Fibroblast of lung (primary cell): ENCODE data around the gene HCN3. TPM values are rescaled to one million over a fixed set of nuclear protein-coding genes. Genes with fewer than 3 reads are reported as not detected.

Experiments
- DNase-seq, 2 donors: peaks; one replicate each; pipeline versions ENCODE4 v3.0.0 to v3.0.0-alpha.2; 2010; ENCODE audit warnings: low read depth in 2 of 2
- H2AFZ ChIP-seq: 2 replicates; pipeline ENCODE4 v1.5.1; 2012; ENCODE audit warnings: low read length, control low read depth, inconsistent platforms
- H3K27ac ChIP-seq: 2 replicates; pipeline ENCODE4 v1.5.1; 2011; ENCODE audit warnings: low read length, control low read depth; ENCODE audit not compliant: insufficient read depth
- H3K27me3 ChIP-seq: 2 replicates; pipeline ENCODE4 v1.5.1; 2011; ENCODE audit warnings: mild to moderate bottlenecking, low read length; ENCODE audit not compliant: control insufficient read depth, insufficient read depth
- H3K36me3 ChIP-seq: 2 replicates; pipeline ENCODE4 v1.5.1; 2011; ENCODE audit warnings: low read length; ENCODE audit not compliant: control insufficient read depth, insufficient read depth
- H3K4me1 ChIP-seq: 2 replicates; pipeline ENCODE4 v1.5.1; 2011; ENCODE audit warnings: low read length; ENCODE audit not compliant: control insufficient read depth, insufficient read depth; ENCODE audit errors: extremely low read depth
- H3K4me2 ChIP-seq: 2 replicates; pipeline ENCODE4 v1.5.1; 2011; ENCODE audit warnings: low read length, control low read depth; ENCODE audit not compliant: insufficient read depth; ENCODE audit errors: extremely low read depth
- H3K4me3 ChIP-seq, 4 experiments: fragments of 200-600 bp in 1 of 4; sonication (generic) in 1 of 4; replicated peaks in 1 of 4; 2 replicates each; pipeline ENCODE4 v1.5.1; 2011 to 2016; ENCODE audit warnings: low read length in 4 of 4, low read depth in 3 of 4, mild to moderate bottlenecking in 3 of 4, control low read depth in 2 of 4, inconsistent platforms in 1 of 4, mixed read lengths in 1 of 4; ENCODE audit not compliant: insufficient read depth in 1 of 4; ENCODE audit errors: control extremely low read depth in 1 of 4
- H3K79me2 ChIP-seq: 2 replicates; pipeline ENCODE4 v1.5.1; 2012; ENCODE audit warnings: mild to moderate bottlenecking, low read length, inconsistent platforms; ENCODE audit not compliant: control insufficient read depth, insufficient read depth
- H3K9ac ChIP-seq: 2 replicates; pipeline ENCODE4 v1.5.1; 2011; ENCODE audit warnings: mild to moderate bottlenecking, low read length, control low read depth; ENCODE audit not compliant: insufficient read depth
- H3K9me3 ChIP-seq: 2 replicates; pipeline ENCODE4 v1.5.1; 2012; ENCODE audit warnings: low read depth, low read length; ENCODE audit not compliant: control insufficient read depth, insufficient read depth
- H4K20me1 ChIP-seq: 2 replicates; pipeline ENCODE4 v1.5.1; 2011; ENCODE audit warnings: low read length; ENCODE audit not compliant: control insufficient read depth, insufficient read depth; ENCODE audit errors: extremely low read depth
- EZH2 ChIP-seq: IDR thresholded peaks from 2 replicates; pipeline ENCODE4 v1.5.1; 2012; ENCODE audit warnings: low read length, control low read depth, mild to moderate bottlenecking; ENCODE audit errors: missing control alignments
- polyA plus RNA-seq, 2 donors: library from polyadenylated mRNA; depleted of rRNA in 1 of 2; stranded (reverse) in 1 of 2; unstranded in 1 of 2; fragments of >200 nt; gene quantifications; 2 replicates each; pipeline ENCODE4 v1.2.1, GENCODE V29; 2011 to 2012; ENCODE audit warnings: missing spikeins in 1 of 2
- total RNA-seq: library from RNA; depleted of rRNA; stranded (reverse); fragments of >200 nt; gene quantifications from 2 replicates; pipeline ENCODE4 v1.2.1, GENCODE V29; 2014
- TF ChIP-seq, protein P1 (sequence below), 2 donors: IDR thresholded peaks in 1 of 2; conservative IDR thresholded peaks in 1 of 2; 1 replicate in 1 of 2; 2 replicates in 1 of 2; pipeline ENCODE4 v1.5.1; 2011 to 2012; ENCODE audit warnings: low read length in 2 of 2, control low read depth in 1 of 2, inconsistent platforms in 1 of 2, low read depth in 1 of 2, mild to moderate bottlenecking in 1 of 2

Gene HCN3
- total and polyA plus RNA-seq, 2 donors (not counting 1 experiment from before 2014, with no cell fraction given): 0.86 to 0.99 TPM

DNA sequence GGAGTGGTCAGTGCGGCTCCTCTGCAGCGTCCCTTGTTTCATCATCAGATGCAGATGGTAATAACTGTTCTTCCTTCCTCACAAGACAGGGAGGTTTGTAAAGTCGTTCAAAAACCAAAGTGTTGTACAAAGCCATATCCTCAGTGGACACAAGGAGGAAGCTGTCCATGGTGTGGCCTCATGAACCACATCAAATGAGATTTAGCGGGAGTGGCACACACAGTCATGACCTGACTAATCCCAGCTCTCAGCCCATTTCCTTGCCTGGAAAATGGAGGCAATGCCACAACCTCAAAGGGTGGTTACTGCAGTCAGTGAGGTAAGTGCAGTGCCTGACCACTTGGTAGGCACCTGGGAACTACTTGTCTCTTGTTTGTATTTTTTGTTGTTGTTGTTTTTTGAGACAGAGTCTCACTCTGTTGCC lies 35.4 kb upstream of the HCN3 start:
- H3K79me2 ChIP-seq: peaks cover 6% of the 10 kb centered on the region
- H3K4me1 ChIP-seq: peaks cover 16% of the 10 kb centered on the region
- no peak overlapping the region for H2AFZ ChIP-seq
- H3K9ac ChIP-seq: no peak overlapping the region
- H4K20me1 ChIP-seq: no peaks in the 10 kb centered on the region
- no peak overlapping the region for H3K27ac ChIP-seq
- no peaks in the 10 kb centered on the region for H3K27me3 ChIP-seq
- no peak overlapping the region for H3K4me3 ChIP-seq
- peaks cover 2% of the 10 kb centered on the region for H3K36me3 ChIP-seq
- H3K4me2 ChIP-seq: no peak overlapping the region
- no peaks in the 10 kb centered on the region for H3K9me3 ChIP-seq
- TF ChIP-seq, protein P1, sequence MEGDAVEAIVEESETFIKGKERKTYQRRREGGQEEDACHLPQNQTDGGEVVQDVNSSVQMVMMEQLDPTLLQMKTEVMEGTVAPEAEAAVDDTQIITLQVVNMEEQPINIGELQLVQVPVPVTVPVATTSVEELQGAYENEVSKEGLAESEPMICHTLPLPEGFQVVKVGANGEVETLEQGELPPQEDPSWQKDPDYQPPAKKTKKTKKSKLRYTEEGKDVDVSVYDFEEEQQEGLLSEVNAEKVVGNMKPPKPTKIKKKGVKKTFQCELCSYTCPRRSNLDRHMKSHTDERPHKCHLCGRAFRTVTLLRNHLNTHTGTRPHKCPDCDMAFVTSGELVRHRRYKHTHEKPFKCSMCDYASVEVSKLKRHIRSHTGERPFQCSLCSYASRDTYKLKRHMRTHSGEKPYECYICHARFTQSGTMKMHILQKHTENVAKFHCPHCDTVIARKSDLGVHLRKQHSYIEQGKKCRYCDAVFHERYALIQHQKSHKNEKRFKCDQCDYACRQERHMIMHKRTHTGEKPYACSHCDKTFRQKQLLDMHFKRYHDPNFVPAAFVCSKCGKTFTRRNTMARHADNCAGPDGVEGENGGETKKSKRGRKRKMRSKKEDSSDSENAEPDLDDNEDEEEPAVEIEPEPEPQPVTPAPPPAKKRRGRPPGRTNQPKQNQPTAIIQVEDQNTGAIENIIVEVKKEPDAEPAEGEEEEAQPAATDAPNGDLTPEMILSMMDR (conservative IDR thresholded peaks at IDR 0.05 in 1 of 2, IDR thresholded peaks at IDR 0.05 in 1 of 2; ENCODE audit: low read depth in 1 of 2, low read length in 2 of 2): no peak
- TF ChIP-seq EZH2: no peak
- DNase-seq: no peak

DNA sequence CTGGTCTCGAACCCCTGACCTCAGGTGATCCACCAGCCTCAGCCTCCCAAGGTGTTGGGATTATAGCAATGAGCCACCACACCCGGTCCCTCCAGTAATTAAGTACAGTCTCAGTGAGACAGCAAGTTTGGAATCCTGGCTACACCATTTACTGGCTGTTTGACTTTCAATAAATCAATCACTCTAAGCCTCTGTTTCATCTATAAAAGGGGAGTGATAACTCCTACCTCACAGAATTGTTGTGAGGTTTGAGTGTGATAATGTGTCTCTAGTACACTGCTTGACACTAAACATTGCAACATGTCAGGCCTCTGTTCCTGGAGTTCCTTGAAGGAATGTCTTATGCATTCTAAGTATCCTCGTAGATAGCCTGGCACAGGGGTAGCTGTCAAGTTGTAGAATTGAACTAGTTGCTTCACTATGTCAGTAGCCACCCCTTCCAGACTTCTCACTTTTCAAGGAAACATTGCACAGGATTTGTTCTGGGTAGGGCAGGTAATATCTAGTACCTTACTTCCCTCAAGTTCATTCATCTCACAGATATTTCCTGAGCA lies 34.4 kb upstream of the HCN3 start:
- no peak overlapping the region for H2AFZ ChIP-seq
- H3K4me3 ChIP-seq: peak overlapping the region; percentile 65 to 72 (median 68)
- peaks cover 16% of the 10 kb centered on the region for H3K4me1 ChIP-seq
- H3K9me3 ChIP-seq: no peaks in the 10 kb centered on the region
- H3K79me2 ChIP-seq: peaks cover 6% of the 10 kb centered on the region
- peaks cover 7% of the 10 kb centered on the region for H3K36me3 ChIP-seq
- DNase-seq: no peak
- H3K9ac ChIP-seq: no peak overlapping the region
- H3K4me2 ChIP-seq: peak overlapping the region; percentile 84
- no peak overlapping the region for H3K27ac ChIP-seq
- H3K27me3 ChIP-seq: no peaks in the 10 kb centered on the region
- no peaks in the 10 kb centered on the region for H4K20me1 ChIP-seq
- TF ChIP-seq EZH2: no peak
- TF ChIP-seq, protein P1 (conservative IDR thresholded peaks at IDR 0.05 in 1 of 2, IDR thresholded peaks at IDR 0.05 in 1 of 2; ENCODE audit: low read depth in 1 of 2, low read length in 2 of 2): no peak

DNA sequence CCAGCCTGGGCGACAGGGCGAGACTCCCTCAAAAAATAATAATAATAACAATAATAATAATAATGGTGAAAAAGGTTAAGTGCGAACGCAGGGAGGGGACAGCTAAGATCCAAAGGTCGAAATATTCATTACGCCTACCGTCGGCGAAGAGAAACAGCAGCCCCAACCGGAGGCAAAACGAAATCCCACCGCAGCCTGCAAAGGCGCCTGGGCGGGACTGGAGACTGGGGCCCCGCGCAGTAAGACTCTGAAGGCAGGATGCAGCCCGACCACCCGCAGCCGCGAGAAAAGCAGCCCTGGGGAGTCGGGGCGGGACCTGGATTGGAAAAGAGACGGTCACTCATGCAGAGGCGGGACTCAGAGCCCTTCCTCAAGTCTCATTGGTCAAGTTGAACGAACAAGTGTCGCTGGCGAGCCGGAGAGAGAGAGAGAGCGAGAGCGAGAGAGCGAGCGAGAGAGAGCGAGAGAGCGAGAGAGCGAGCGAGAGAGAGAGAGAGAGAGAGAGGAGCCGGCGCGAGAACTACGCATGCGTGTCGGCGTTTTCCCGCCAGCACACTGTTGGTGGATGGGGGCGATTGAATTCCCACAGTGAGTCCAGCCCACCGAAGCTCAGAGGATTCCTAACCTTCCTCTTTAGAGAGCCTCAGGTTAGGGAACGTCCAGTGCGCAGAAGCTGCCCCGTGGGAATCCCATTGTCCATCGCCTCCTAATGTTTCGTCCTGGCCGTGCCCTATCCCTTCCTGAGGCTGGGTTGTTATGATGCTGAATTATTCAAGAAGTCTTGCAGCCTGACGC lies 32.7 kb upstream of the HCN3 start:
- H2AFZ ChIP-seq: peak overlapping the region; percentile 96
- H3K4me1 ChIP-seq: peaks cover 16% of the 10 kb centered on the region
- no peak for TF ChIP-seq EZH2
- TF ChIP-seq, protein P1 (conservative IDR thresholded peaks at IDR 0.05 in 1 of 2, IDR thresholded peaks at IDR 0.05 in 1 of 2; ENCODE audit: low read depth in 1 of 2, low read length in 2 of 2): peak in 1 of 2 donors; percentile 12
- no peaks in the 10 kb centered on the region for H3K27me3 ChIP-seq
- peak overlapping the region; percentile 93 for H3K4me2 ChIP-seq
- H3K36me3 ChIP-seq: peaks cover 10% of the 10 kb centered on the region
- H4K20me1 ChIP-seq: no peaks in the 10 kb centered on the region
- DNase-seq: peak; percentile 99 to 100
- no peaks in the 10 kb centered on the region for H3K9me3 ChIP-seq
- H3K79me2 ChIP-seq: peaks cover 6% of the 10 kb centered on the region
- peak overlapping the region; percentile 65 to 72 (median 68) for H3K4me3 ChIP-seq
- peak overlapping the region; percentile 57 for H3K9ac ChIP-seq
- peak overlapping the region; percentile 85 for H3K27ac ChIP-seq
